Esophagus mucosa (tissue), 1 donor: ENCODE results near the gene GCN1. TPM values are rescaled to one million over a fixed set of nuclear protein-coding genes. Genes with fewer than 3 reads are reported as not detected.

Experiments
- ATAC-seq: fragments of 200-7000 bp; cut with Tn5 transposase; one replicate; pipeline ENCODE4 v1.9.1; 2020
- total RNA-seq: library from RNA; stranded (reverse); gene quantifications from one replicate; pipeline ENCODE4 v1.2.4, GENCODE V29; 2023
- donor health status: DM: yes; HTN: yes; CAD: no.

GCN1 gene
- total RNA-seq, 1 donor from 2014 or later = 65.0 TPM

DNA sequence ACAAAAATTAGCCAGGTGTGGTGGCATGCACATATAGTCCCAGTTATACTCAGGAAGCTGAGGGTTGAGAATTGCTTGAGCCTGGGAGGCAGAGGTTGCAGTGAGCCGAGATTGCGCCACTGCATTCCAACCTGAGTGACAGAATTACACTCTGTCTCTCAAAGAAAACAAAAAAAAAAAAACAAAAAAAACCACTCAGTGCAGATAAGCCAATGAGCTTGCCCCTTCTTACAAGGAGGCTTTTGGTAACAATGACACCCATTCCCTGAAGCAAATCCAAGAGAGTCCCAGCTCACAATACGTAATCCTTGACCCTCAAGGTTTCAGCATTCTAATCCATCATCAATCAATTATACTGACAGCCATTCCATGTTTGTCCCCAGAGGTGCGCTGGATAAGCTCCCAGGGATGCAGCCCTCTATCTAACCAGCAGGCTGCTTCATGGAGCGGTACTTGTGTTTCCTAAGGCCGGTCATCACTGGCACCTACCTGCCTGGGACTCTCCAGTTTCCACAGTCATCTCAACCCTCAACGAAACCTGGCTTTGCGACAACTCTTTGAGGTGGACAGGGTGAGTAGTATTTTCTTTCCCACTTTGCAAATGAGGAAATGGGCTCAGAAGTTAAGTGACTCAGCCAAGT, 12.4 kb downstream of the GCN1 start:
- ATAC-seq = peak; percentile 68

DNA sequence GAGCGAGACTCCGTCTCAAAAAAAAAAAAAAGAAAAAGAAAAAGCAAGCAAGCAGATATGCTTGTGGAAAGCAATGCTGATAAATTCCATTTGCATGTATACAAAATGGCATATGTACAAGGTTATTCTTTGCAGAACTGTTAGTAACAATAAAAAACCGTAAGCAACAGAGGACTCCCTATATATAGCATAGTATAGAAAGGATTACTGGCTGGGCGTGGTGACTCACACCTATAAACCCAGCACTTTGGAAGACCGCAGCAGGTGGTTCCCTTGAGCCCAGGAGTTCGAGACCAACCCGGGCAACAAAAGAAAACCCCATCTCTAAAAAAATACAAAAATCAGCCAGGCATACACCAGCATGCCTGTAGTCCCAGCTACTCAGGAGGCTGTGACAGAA, 13.5 kb downstream of the GCN1 start:
- no peak for ATAC-seq

DNA sequence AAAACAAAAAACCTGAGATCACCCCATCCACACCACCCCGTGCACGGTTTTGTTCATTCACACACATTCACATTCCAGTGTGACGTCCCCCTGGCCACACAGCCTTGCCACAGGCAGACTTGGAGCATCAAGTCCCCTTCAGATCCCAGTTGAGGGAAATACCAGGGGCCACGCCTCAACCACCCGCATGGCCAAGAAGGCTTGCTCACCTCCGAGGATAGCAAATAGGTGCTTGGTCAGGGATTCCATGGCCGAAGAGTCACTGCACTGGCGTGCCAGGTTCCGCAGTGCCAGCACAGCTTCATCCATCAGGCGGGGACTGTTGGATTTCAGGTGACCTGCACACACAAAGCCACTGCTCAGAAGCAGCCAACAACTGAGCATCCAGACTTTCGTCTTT, 19.0 kb downstream of the GCN1 start:
- no peak for ATAC-seq

DNA sequence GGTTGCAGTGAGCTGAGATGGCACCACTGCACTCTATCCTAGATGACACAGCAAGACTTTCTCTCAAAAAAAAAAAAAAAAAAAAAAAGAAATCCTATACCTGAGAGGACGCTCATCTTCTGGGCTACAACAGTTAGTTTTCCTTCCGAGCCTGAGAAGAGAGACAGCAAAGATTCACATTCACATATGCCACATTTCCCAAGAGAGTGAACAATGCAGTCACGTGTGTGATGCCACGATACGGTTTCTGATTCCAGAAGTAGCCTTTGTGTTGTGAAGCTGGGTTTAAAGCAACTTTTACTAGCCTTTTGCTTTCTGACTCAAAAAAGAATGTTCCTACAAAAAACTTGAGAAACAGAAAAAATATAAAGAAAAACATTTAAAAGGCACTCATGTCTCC, 19.5 kb downstream of the GCN1 start:
- ATAC-seq = no peak

DNA sequence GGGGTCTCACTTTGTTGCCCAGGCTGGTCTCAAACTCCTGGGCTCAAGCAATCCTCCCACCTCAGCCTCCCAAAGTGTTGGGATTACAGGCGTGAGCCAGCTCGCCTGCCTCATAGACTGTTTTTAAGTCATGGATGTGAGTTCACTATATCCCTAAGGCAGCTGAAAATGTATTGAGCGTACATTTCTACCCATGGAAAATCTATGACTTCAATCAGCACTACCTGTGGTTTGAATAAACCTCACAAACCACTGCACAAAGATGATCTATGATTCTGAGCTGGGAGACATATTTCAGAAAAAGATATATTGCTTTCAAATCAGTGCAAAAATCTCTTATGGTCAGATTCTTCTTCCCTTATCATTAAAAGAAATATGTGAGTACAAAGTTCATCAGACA, 22.5 kb downstream of the GCN1 start:
- ATAC-seq = no peak

DNA sequence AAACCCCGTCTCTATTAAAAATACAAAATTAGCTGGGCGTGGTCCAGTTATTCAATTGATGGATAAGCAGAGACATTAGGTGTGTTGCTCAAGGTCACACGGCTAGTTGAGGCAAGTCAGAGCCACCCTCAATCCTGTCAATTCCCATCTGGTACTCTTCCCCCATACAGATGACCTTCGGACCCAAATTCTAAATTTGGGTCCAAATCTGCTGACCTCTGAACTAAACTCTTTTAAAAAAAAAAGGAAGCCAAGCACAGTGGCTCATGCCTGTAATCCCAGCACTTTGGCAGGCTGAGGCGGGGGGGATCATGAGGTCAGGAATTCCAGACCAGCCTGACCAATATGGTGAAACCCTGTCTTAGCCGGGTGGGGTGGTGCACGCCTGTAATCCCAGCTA, 23.9 kb downstream of the GCN1 start:
- ATAC-seq = no peak

DNA sequence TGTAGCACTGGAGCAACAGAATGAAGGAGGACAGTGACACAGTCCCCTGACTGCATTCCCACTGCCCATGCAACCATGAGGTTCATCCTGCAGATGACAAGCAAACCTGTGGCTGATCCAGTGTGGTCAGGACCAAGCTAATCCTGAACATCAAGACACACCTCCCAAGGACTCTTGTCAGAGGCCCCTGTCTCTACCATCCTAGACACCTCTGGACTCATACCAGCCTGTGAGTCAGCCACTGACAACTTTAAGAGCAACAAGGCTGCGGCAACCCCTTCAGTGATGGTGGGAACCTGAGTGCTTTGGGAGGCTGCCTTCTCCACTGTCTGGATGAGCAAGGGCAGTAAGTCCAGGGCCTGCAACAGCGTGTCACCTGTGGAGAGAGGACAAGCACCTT, 24.6 kb downstream of the GCN1 start:
- no peak for ATAC-seq

DNA sequence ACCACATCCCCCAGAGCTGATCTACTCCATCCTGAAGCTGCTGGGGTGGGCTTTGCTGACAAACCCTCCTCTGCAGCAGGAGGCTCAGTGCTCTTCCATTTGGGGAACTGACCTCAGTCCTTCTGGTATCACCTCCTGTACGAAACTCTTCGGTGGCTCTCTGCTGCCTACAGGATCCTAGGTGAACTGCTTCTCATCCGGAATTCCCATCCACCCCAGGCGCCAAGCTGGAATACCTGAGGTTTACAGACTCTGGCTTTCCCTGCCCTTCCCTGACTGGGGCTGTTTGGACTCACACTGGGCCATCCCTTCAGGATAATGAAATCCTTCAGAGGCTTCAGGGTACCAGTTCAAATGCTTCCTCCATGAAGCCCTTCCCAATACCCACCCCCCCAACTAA, 26.2 kb downstream of the GCN1 start:
- ATAC-seq = no peak

DNA sequence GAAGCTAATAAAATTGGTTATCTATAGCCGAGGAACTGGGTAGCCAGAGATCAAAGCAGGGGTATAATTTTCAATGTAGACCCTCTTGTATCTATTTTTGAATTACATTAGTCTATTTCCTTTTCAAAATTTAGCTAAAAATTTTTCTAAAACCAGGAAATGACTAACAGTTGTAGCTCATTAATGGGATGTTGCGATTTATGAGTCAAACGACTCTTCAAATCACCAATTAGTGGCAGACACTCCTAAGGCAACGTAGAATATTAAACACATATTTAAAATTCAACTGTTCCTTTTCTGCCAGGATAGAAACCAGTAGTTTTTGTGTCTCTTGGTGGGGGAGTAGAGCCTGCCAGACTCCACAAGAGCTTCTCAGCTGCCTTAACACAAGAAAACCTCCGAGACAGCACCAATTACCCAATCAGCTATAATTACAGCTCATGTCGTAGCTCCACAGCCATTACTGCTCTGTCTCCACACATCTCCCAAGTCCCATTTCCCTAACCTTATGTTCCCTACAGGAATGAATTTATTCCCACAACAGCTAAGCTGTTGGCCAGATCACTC, 26.9 kb downstream of the GCN1 start:
- no peak for ATAC-seq

DNA sequence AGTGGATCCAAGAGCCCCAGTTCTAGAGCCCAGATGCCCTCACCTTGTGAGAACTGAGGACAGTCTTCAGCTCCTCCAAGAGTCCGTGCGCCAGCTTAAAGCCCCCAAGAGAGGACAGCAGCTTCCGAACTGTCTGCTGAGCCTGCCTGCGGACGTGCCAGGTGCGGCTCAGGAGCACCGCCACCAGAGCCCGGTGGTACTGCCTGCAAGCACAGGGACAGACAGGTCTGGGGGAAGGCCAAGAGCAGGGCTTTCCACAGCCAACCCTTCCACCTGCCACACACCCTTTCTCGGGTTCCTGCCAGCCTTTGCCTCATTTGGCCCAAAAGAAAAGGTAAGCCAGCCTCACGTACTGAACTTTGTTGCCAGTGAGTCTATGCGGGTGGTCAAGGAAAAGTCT, 30.2 kb downstream of the GCN1 start:
- no peak for ATAC-seq

DNA sequence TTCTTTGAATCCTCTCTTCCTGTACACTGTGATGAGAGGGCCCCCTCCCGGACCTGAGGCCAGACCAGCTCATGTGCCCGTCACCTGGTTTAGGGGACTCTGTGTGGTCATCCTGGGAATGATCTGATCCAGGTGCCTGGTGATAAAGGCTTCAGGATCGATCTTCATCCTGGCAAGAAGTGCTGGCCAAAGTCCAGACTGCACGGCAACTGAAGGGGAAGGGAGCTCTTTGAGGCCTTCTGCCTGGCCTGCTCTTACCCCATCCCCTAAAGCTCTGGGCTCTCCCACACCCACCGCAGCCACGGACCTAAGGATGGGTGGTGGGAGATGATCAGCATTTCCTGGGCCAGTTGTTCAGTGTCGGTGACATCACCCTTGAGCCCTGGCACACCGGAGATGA, 31.8 kb downstream of the GCN1 start:
- ATAC-seq = no peak

DNA sequence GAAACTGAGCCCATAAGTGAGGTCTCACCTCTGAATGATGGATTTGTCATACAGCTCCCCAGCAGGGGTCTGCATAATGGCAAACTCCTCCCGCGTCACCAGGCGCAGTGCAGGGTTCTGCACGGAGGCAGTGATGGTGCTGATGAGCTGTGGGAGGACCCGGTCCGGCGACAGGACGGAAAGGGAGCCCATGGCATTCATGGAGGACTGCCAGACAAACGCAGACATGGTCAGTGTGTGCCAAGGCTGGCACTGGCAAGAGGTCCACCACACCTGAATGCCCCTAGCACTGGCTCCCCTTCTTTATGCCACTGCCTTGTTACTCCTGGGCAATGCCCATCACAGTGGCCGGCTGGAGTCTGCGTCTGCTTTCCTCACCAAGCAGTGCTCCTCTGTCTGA, 32.7 kb downstream of the GCN1 start:
- no peak for ATAC-seq

DNA sequence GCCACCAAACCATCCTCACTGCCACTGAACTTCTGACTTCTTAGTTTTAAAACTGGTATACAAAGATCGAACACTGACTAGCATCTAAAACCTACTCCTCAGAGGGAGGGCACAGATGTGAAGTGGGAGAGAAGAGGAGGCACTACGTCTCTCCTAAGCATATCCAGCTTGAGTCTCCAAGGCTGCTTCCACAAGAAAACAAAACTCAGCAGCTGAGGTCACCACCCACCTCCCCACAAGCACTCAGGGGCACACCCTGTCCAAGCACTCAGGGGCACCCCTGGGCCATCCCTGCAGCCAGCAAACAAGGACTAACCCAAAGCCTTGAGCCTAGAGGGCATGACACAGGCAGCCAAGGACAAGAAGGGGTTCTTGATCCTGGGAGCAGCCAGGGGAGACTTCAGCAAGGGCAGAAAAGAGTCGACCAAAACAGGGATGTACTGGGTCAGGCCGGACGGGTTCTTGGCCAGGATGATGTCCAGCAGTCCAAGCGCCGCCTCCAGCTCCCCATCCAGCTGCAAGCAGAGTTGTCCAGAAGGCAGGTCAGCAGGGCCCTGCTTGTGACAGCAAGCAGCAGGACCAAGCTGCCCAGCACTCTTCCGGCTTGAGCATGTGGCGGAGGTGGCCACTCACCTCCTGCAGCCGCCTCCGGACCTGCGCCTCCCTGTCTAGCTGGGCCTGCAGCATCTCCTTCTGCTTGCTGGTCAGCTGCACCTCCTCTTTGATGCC, 34.8 kb downstream of the GCN1 start:
- ATAC-seq = no peak

DNA sequence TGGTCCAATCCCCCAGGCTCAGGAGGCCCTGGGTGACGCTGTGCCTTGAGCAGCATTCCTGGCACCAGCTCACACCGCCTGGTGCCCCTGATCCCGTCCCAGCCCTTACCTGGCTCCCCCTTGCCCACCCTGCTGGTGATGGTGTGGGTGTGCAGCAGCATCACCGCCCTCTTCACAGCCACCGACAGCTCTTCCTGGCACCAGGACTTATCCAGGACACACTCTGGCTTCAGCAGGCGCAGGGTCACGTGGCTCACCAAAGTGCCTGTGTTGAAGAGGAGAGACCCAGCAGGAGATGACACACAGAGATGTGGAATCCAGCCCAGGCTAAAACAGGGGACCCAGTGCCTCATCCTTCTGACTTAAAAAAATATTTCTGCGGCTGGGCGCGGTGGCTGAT, 36.2 kb downstream of the GCN1 start:
- ATAC-seq = no peak

DNA sequence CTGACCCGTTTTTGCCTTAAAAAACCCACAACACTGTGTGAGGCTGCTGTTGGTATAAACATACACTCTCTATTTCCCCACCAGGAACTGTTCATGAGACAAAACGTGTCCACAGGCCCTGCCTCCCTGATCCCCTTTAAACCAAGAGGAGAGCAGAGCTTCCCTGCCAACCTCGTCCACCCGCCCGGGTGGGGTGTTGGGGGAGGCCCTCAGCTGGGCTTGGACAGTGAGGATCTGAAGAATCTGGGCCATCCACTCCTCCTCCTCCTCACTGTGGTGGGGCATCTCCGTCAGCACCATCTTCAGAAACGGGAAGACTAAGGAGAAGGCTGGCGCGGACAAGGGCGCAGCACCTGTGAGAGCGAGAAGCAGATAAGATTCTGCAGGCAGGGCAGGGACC, 36.8 kb downstream of the GCN1 start:
- no peak for ATAC-seq

DNA sequence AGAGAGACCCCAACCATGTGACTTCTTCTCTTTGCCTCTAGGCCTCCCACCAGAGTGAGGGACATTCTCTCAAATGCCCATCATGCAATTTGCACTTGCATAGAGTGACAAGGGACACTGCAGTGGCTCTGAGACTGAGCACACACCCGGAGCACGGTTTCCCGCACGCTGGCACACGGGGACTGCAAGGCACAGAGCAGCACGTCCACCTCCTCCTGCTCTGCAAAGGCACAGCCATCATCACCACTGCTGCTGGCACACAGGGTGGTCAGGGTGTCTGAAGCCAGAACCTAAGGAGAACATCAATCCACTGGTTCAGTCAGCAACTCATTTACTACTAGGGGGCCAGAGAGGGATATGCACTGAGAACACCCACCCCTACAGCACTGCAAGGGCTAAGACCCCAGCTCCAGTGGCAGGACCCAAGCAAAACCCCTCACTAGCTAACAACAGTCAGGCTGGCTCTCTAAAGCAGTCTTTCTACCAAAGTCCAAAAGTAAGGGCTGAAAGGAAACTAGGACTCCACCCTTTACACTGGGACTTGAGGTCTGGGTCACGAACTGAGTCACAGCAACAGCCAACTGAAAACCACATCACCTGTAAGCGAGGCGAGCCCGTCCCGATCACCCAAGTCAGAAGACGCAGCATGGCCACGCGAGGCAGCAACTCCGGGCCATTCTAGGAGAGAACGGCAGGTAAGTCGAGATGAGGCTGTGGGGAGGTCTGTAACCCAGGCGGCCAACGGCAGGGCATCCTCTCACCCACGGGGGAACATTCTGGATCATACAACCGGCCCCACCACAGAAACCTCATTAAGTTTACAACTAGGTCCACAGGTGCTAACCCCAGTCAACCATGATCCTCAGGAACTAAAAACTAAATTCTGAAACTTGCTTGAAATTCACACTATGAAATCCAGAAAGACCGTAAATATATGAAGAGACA, 37.9 kb downstream of the GCN1 start:
- no peak for ATAC-seq

DNA sequence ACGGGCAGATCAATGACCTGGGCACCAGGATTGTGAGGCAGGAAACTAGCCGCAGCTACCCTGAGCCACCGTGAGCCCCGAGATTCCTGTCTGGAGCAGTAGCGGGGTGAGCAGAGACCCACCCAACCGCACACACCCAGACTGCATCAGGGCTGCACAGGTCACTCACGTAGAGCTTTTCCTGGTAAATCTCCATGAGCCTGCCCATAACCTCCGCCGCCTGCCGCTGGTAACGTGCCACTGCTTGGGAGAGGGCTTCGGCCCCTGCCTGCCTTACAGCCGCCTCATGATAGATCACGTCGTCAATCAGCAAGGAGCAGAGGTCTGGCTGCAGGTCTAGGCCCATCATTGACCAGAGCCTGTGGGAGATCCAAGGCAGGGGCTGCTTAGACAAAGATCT, 39.4 kb downstream of the GCN1 start:
- no peak for ATAC-seq

DNA sequence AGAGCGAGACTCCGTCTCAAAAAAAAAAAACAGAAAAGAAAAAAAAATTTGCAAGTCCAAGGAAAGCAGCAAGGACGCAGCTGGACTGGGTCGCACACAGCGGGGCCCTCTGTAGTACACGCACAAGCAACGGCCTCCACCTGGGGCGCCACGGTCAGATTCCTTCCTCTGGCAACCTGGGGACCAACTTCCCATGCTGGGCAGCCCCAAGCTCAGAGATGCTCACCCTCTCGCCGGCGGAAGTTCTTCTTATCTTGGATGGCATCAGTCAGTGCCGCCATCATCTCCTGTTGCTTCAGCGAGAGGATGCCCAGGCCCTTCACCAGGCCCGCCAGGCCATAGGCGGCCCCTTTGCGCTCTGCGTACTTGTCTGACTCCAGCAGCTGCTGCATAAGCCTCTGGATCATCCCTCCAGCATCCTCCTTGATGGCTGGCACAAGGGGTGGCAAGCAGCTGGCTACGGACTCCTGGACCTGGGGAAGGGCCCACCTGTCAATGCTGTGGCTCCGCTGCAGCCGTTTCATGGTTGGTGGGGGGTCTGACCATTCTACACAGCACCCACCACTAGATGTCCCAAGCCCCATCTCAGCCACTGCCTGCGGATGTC, 43.5 kb downstream of the GCN1 start:
- no peak for ATAC-seq

DNA sequence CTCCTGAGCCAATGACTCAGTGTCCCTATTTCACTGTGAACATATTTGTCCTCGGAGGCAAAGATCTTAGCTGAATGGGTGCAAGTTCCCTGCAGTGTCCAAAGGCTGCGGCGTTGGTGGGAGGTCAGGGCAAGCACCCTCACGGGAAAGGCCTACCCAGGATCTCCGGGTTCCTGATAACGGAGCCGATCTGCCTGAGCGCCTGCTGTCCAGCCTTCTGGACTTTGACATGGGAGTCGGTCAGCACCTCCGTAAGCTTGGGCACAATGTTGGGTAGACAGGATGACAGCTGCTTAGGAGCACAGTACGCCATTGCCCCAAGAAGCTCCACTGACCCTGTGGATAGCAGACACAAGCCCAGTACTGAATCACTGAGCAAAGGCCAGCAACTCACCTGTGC, 46.5 kb downstream of the GCN1 start:
- no peak for ATAC-seq

DNA sequence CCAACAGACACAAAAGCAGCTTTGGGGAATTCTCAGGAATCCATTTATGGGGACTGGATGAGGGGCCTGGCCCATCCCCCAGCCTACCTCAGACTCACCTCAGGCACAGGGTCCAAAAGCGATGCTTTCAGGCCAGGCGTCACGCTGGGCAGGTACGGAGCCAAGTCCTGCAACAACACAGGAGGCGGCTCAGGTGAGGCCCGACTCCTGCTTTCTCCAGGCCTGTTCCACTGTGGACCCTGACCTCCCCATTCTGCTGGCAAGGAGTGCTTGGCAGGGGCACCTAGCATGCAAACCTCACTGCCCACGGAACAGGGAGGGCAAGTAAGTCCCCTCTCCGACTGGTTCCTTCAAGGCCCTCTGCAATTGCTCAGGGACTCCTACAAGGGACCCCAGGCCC, 49.4 kb downstream of the GCN1 start:
- ATAC-seq = no peak

DNA sequence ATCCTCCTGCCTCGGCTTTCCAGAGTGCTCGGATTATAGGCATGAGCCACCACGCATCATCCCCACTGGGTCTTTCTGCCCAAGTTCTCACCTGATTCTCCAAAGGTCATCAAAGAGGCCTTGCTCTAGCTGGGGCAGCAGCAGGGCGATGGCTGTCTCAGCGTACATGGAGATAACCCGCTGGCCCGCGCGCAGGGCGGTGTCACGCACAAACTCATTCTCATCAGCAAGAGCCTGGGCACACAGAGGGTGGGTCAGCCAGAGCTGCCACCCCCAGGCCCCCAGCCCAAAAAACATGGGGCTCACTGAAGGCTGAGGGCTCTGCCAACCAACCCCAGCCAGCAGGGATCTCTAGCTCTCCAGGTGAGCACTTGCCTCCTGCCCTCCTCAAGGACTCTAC, 50.3 kb downstream of the GCN1 start:
- peak; percentile 18 for ATAC-seq

DNA sequence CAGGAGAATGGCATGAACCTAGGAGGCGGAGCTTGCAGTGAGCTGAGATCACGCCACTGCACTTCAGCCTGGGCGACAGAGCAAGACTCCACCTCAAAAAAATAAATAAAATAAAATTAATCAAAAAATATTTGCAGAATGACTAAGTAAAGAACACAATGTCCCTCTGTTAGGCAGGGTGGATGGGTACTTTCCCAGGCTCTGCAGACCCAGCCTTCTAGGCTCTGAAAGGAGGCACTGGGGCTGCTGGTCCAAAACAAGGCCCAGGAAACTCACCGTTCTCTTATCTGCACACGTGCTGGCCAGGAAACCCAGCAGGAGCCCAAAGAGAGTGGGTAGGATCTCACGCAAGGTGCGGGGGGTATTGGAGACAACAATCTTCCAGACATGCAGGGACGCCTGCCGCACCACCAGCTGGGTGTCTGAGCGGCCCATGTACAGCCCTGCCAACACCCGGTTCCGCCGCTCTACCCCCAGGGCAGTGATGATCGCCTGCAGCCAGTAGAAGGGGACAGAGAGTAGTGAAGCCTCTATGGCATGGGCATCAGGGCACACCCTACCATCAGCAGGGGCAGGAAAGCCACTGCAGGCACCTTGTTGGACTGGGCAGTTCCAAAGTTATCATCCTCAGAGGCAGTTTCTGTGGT, 52.2 kb downstream of the GCN1 start:
- no peak for ATAC-seq
